Right lobe of liver (tissue), 6 donors: ENCODE measurements around the gene CRYGN. TPM values are rescaled to one million over a fixed set of nuclear protein-coding genes. Genes with fewer than 3 reads are reported as not detected.

Experiments
- ATAC-seq, 4 donors: fragments of 200-7000 bp; cut with Tn5 transposase; one replicate each; pipeline ENCODE4 v1.9.1; 2020; ENCODE audit warnings: mild to moderate bottlenecking in 4 of 4, moderate library complexity in 4 of 4
- DNase-seq, 3 donors: peaks; one replicate each; pipeline ENCODE4 v3.0.0-alpha.2; 2020
- H3K27ac ChIP-seq, 3 donors: fragments of 200-600 bp; one replicate each; pipeline ENCODE4 v1.8.0; 2022
- H3K27me3 ChIP-seq, 2 donors: fragments of 200-600 bp; one replicate each; pipeline ENCODE4 v1.8.0; 2022
- H3K36me3 ChIP-seq, 4 donors: fragments of 200-600 bp; sonication (generic) in 1 of 4; one replicate each; pipeline versions ENCODE4 v1.5.1 to v1.8.0; 2017 to 2022; ENCODE audit warnings: control low read depth in 1 of 4
- H3K4me1 ChIP-seq, 4 donors: fragments of 200-600 bp; sonication (generic) in 1 of 4; one replicate each; pipeline versions ENCODE4 v1.5.1 to v1.8.0; 2017 to 2022; ENCODE audit warnings: control low read depth in 1 of 4
- H3K4me3 ChIP-seq, 3 donors: fragments of 200-600 bp; one replicate each; pipeline ENCODE4 v1.8.0; 2022
- H3K9me3 ChIP-seq, 4 donors: fragments of 200-600 bp; sonication (generic) in 1 of 4; one replicate each; pipeline versions ENCODE4 v1.5.1 to v1.8.0; 2017 to 2022; ENCODE audit warnings: control low read depth in 1 of 4
- CTCF ChIP-seq, 4 donors: fragments of 200-600 bp in 3 of 4; fragments of 450-650 bp in 1 of 4; IDR thresholded peaks; one replicate each; pipeline versions ENCODE4 v1.5.1 to v1.8.0; 2016 to 2022; ENCODE audit warnings: antibody characterized with exemption in 4 of 4, mild to moderate bottlenecking in 2 of 4
- POLR2A ChIP-seq: fragments of 450-650 bp; IDR thresholded peaks from one replicate; pipeline ENCODE4 v1.6.1; 2017; ENCODE audit warnings: antibody characterized with exemption, mild to moderate bottlenecking
- WGBS: methylation state at CpG from one replicate; pipeline ENCODE4 v1.1.6; 2018; ENCODE audit warnings: low coverage, low lambda C conversion rate; ENCODE audit not compliant: insufficient coverage; ENCODE audit errors: missing lambda C conversion rate; 5-methylcytosine and 5-hydroxymethylcytosine counted together
- intact Hi-C, 2 donors: fragments of 100-400 bp; cut with DNase I; formaldehyde crosslinking; loops; one replicate each; pipeline versions ENCODE4 v1.11.2 to v1.14.1; 2022
- total RNA-seq, 6 experiments: library from RNA; depleted of rRNA in 2 of 6; stranded (reverse); fragments of >200 nt in 2 of 6; fragmentation: NEBNext Ultra II Directional in 3 of 6; extraction: Animal tissue kit (Norgen Biotek cat#: 25700) in 3 of 6; gene quantifications; one replicate each; pipeline versions ENCODE4 v1.1.0 to v1.2.4, GENCODE V29; 2016 to 2023
- donor health status: DM: no; HTN: yes; CAD: no.
- donor health status: DM: no; HTN: no; CAD: no.
- donor health status: DM: no; HTN: no; CAD: no.
- donor health status: DM: no; HTN: yes; CAD: no.
- donor health status: DM: no; HTN: yes; CAD: no.

CRYGN gene
- total RNA-seq, 6 experiments from 2014 or later: not detected

- Histone ChIP-seq H3K27me3 (no peaks in the 10 kb centered on the region), H3K9me3 (no peaks in the 10 kb centered on the region), H3K36me3 (no peaks in the 10 kb centered on the region), H3K4me1 (no peaks in the 10 kb centered on the region), H3K4me3 (no peak overlapping the region), H3K27ac (no peak overlapping the region)
- no peak for ATAC-seq
- peak in 2 of 3 donors; percentile 36 to 47 for DNase-seq
- TF ChIP-seq CTCF (IDR thresholded peaks at IDR 0.05) (no peak), POLR2A (no peak)
- WGBS: 66% methylated on average over 7 of the region's 23 CpGs
- intact Hi-C loops: loop anchor here in 1 of 2 donors (5.0 to 10.0 kb wide), 2 partner anchors 80 to 147 kb away; no protein-coding TSS in a partner anchor
These were observed 12.0 kb upstream of the CRYGN start for GRCh38 chr7:151451626-151452571.

GRCh38 chr7:151451156-151451555 lies 11.2 kb upstream of the CRYGN start:
- DNase-seq (peak in 2 of 3 donors; percentile 21 to 25), ATAC-seq (no peak)
- H3K4me1 ChIP-seq: no peaks in the 10 kb centered on the region
- no peaks in the 10 kb centered on the region for H3K27me3 ChIP-seq
- H3K4me3 ChIP-seq: no peak overlapping the region
- WGBS: 87% methylated on average over 3 of the region's 5 CpGs
- no peak overlapping the region for H3K27ac ChIP-seq
- intact Hi-C loops: loop anchor here in 1 of 2 donors (5.0 to 10.0 kb wide), 2 partner anchors 79 to 146 kb away; no protein-coding TSS in a partner anchor
- TF ChIP-seq POLR2A (no peak), CTCF (IDR thresholded peaks at IDR 0.05) (no peak)
- no peaks in the 10 kb centered on the region for H3K9me3 ChIP-seq
- H3K36me3 ChIP-seq: no peaks in the 10 kb centered on the region

- WGBS: 92% methylated on average over 6 of the region's 9 CpGs
- no peak overlapping the region for H3K4me3 ChIP-seq
- TF ChIP-seq POLR2A (no peak), CTCF (IDR thresholded peaks at IDR 0.05) (no peak)
- DNase-seq (peak in 1 of 3 donors; percentile 18), ATAC-seq (no peak)
- intact Hi-C loops: loop anchor here (5.0 to 10.0 kb wide), 2 partner anchors 78 to 145 kb away; no protein-coding TSS in a partner anchor
- no peaks in the 10 kb centered on the region for H3K27me3 ChIP-seq
- H3K4me1 ChIP-seq: no peaks in the 10 kb centered on the region
- no peak overlapping the region for H3K27ac ChIP-seq
- no peaks in the 10 kb centered on the region for H3K9me3 ChIP-seq
- H3K36me3 ChIP-seq: no peaks in the 10 kb centered on the region
These were observed 10.0 kb upstream of the CRYGN start for GRCh38 chr7:151449990-151450389.

- ATAC-seq (peak; percentile 89 to 94 (median 92)), DNase-seq (peak; percentile 68 to 74 (median 70))
- Histone ChIP-seq H3K4me3 (peak overlapping the region; percentile 34 to 57 (median 57)), H3K36me3 (no peaks in the 10 kb centered on the region), H3K4me1 (no peaks in the 10 kb centered on the region), H3K9me3 (no peaks in the 10 kb centered on the region), H3K27ac (no peak overlapping the region), H3K27me3 (no peaks in the 10 kb centered on the region)
- WGBS: 15% methylated on average over 25 of the region's 61 CpGs
- TF ChIP-seq CTCF (IDR thresholded peaks at IDR 0.05) (peak; percentile 77 to 87 (median 82)), POLR2A (no peak)
- intact Hi-C loops: loop anchor here in 1 of 2 donors (5.0 kb wide), 1 partner anchor 76 kb away; no protein-coding TSS in a partner anchor
These were observed 8.6 kb upstream of the CRYGN start for GRCh38 chr7:151448261-151449252.
